HG02763 (cell line): ENCODE measurements around the gene ACAT1.
"Not testable (repeated sequence)": the region's sequence is repeated elsewhere in the genome, so short reads cannot be mapped to it uniquely, and the experiment has no call there.

ENCODE experiments used
- ATAC-seq: cut with Tn5 transposase; IDR thresholded peaks from one replicate; pipeline ENCODE4 v1.9.1; 2021; ENCODE audit warnings: mild to moderate bottlenecking, moderate library complexity; ENCODE audit not compliant: unreplicated experiment

Gene ACAT1

GRCh38 chr11:108144615-108145014, 23.2 kb downstream of the ACAT1 start:
- no peak for ATAC-seq

- no peak for ATAC-seq
Measured at GRCh38 chr11:108147150-108147549, 25.8 kb downstream of the ACAT1 start.

GRCh38 chr11:108148556-108148955, 27.2 kb downstream of the ACAT1 start:
- no peak for ATAC-seq

GRCh38 chr11:108154591-108154990, 33.2 kb downstream of the ACAT1 start:
- ATAC-seq, result no peak

GRCh38 chr11:108160970-108161566, 39.7 kb downstream of the ACAT1 start:
- ATAC-seq, result peak; percentile 96

- ATAC-seq, result not testable (repeated sequence)
Measured at GRCh38 chr11:108162878-108163277, 41.5 kb downstream of the ACAT1 start.

- ATAC-seq, result no peak
Measured at GRCh38 chr11:108167624-108168023, 46.3 kb downstream of the ACAT1 start.

- no peak for ATAC-seq
Measured at GRCh38 chr11:108170184-108170583, 48.8 kb downstream of the ACAT1 start.

- no peak for ATAC-seq
Measured at GRCh38 chr11:108177570-108177969, 56.2 kb downstream of the ACAT1 start.

GRCh38 chr11:108193725-108194124, 72.4 kb downstream of the ACAT1 start:
- no peak for ATAC-seq

GRCh38 chr11:108196901-108197300, 75.5 kb downstream of the ACAT1 start:
- no peak for ATAC-seq
